IMR-90 (cell line): Measurements from ENCODE around the gene TMEM25. TPM values are rescaled to one million over a fixed set of nuclear protein-coding genes. Genes with fewer than 3 reads are reported as not detected.

ENCODE experiments used
- ATAC-seq: fragments of 200-7000 bp; cut with Tn5 transposase; 2 replicates; pipeline ENCODE4 v1.9.1; 2020; ENCODE audit warnings: low read depth, mild to moderate bottlenecking, moderate library complexity
- BruUV-seq: library from RNA; stranded (reverse); fragments of 400-500 nt; replicated peaks from 2 replicates; lab custom pipeline; 2021; lab: Mats Ljungman, UMichigan
- CTCF ChIA-PET: fragments of 300-600 bp; formaldehyde crosslinking; extraction: SDS; loops from one replicate; lab custom pipeline; 2021; ENCODE audit warnings: antibody characterized with exemption; lab: Yijun Ruan, JAX
- POLR2A ChIA-PET: fragments of 300-600 bp; sonication (Branson Sonifier 250); formaldehyde crosslinking; loops from one replicate; lab custom pipeline; 2022; ENCODE audit warnings: antibody characterized with exemption; ENCODE audit not compliant: unreplicated experiment; lab: Charles Lee
- DNase-seq: peaks from one replicate; pipeline ENCODE4 v3.0.0; 2013
- H2AFZ ChIP-seq: replicated peaks from 2 replicates; pipeline ENCODE3; 2013; ENCODE audit warnings: low read length, mild to moderate bottlenecking; ENCODE audit not compliant: poor library complexity
- H2AK5ac ChIP-seq: 2 replicates; pipeline ENCODE4 v1.6.1; 2013; ENCODE audit warnings: low read depth, low read length, inconsistent platforms
- H2AK9ac ChIP-seq: replicated peaks from 2 replicates; pipeline ENCODE3; 2013; ENCODE audit warnings: mild to moderate bottlenecking, low read depth, low read length, moderate library complexity; ENCODE audit not compliant: poor library complexity
- H2BK120ac ChIP-seq: 2 replicates; pipeline ENCODE4 v1.6.1; 2013; ENCODE audit warnings: low read depth, low read length, inconsistent platforms
- H2BK15ac ChIP-seq: 3 replicates; pipeline ENCODE4 v1.6.1; 2013; ENCODE audit warnings: low read depth, low read length, inconsistent platforms
- H2BK20ac ChIP-seq: 2 replicates; pipeline ENCODE4 v1.6.1; 2013; ENCODE audit warnings: low read depth, mild to moderate bottlenecking, inconsistent platforms, low read length, moderate library complexity
- H2BK5ac ChIP-seq: 2 replicates; pipeline ENCODE4 v1.6.1; 2013; ENCODE audit warnings: mild to moderate bottlenecking, low read depth, low read length, inconsistent platforms; ENCODE audit not compliant: poor library complexity, severe bottlenecking
- H3K14ac ChIP-seq: replicated peaks from 2 replicates; pipeline ENCODE4 v1.6.1; 2013; ENCODE audit warnings: low read depth, low read length, inconsistent platforms
- H3K18ac ChIP-seq: 2 replicates; pipeline ENCODE4 v1.6.1; 2013; ENCODE audit warnings: low read depth, low read length, control low read depth
- H3K23ac ChIP-seq: 2 replicates; pipeline ENCODE4 v1.6.1; 2013; ENCODE audit warnings: low read depth, low read length, inconsistent platforms
- H3K27ac ChIP-seq: 2 replicates; pipeline ENCODE4 v1.5.1; 2013; ENCODE audit warnings: mild to moderate bottlenecking, control low read depth, low read length; ENCODE audit not compliant: insufficient read depth
- H3K27me3 ChIP-seq: 2 replicates; pipeline ENCODE4 v1.6.1; 2013; ENCODE audit warnings: low read length; ENCODE audit not compliant: control insufficient read depth, insufficient read depth
- H3K36me3 ChIP-seq: 2 replicates; pipeline ENCODE4 v1.6.1; 2013; ENCODE audit warnings: low read length, mixed read lengths; ENCODE audit not compliant: control insufficient read depth, insufficient read depth
- H3K4ac ChIP-seq: 2 replicates; pipeline ENCODE4 v1.6.1; 2013; ENCODE audit warnings: low read depth, low read length, inconsistent platforms
- H3K4me1 ChIP-seq: 2 replicates; pipeline ENCODE4 v1.6.1; 2013; ENCODE audit warnings: low read length, mixed read lengths; ENCODE audit not compliant: control insufficient read depth, insufficient read depth
- H3K4me2 ChIP-seq: 2 replicates; pipeline ENCODE4 v1.6.1; 2013; ENCODE audit warnings: low read depth, mild to moderate bottlenecking, control low read depth, low read length, moderate library complexity
- H3K4me3 ChIP-seq: 2 replicates; pipeline ENCODE4 v1.5.1; 2013; ENCODE audit warnings: low read depth, mild to moderate bottlenecking, control low read depth, low read length, moderate library complexity; ENCODE audit not compliant: insufficient read depth
- H3K56ac ChIP-seq: 2 replicates; pipeline ENCODE4 v1.6.1; 2013; ENCODE audit warnings: low read length, inconsistent platforms; ENCODE audit not compliant: insufficient read depth; ENCODE audit errors: extremely low read depth
- H3K79me1 ChIP-seq, 2 experiments: 2 replicates each; pipeline ENCODE4 v1.6.1; 2013; ENCODE audit warnings: low read length in 2 of 2, inconsistent platforms in 1 of 2, low read depth in 1 of 2
- H3K9ac ChIP-seq: 2 replicates; pipeline ENCODE4 v1.6.1; 2013; ENCODE audit warnings: low read depth, low read length, control low read depth
- H3K9me1 ChIP-seq: 2 replicates; pipeline ENCODE4 v1.6.1; 2013; ENCODE audit warnings: low read length, inconsistent platforms; ENCODE audit not compliant: insufficient read depth
- H3K9me3 ChIP-seq: 2 replicates; pipeline ENCODE4 v1.6.1; 2013; ENCODE audit warnings: low read length; ENCODE audit not compliant: control insufficient read depth, insufficient read depth
- H4K20me1 ChIP-seq: 2 replicates; pipeline ENCODE4 v1.6.1; 2013; ENCODE audit warnings: low read length, inconsistent platforms; ENCODE audit not compliant: insufficient read depth
- H4K5ac ChIP-seq: 2 replicates; pipeline ENCODE4 v1.6.1; 2013; ENCODE audit warnings: mild to moderate bottlenecking, low read depth, low read length, control low read depth
- H4K8ac ChIP-seq, 2 experiments: 2 replicates each; pipeline ENCODE4 v1.6.1; 2013; ENCODE audit warnings: low read depth in 2 of 2, low read length in 2 of 2, control low read depth in 1 of 2, inconsistent platforms in 1 of 2
- H4K91ac ChIP-seq: 2 replicates; pipeline ENCODE4 v1.6.1; 2013; ENCODE audit warnings: low read depth, low read length, inconsistent platforms; ENCODE audit not compliant: insufficient read depth
- BHLHE40 ChIP-seq: fragments of 150-350 bp; IDR thresholded peaks from 2 replicates; pipeline ENCODE4 v1.6.1; 2016; ENCODE audit warnings: mild to moderate bottlenecking, low read depth, low read length
- CEBPB ChIP-seq: IDR thresholded peaks from 2 replicates; pipeline ENCODE4 v1.6.1; 2012; ENCODE audit warnings: low read depth, low read length, improper control_type of control experiment
- CHD1 ChIP-seq: IDR thresholded peaks from 2 replicates; pipeline ENCODE4 v1.6.1; 2012; ENCODE audit warnings: low read depth, low read length, improper control_type of control experiment
- FOS ChIP-seq: fragments of 150-350 bp; IDR thresholded peaks from 2 replicates; pipeline ENCODE4 v1.6.1; 2016; ENCODE audit warnings: low read depth, low read length
- MAZ ChIP-seq: IDR thresholded peaks from 2 replicates; pipeline ENCODE4 v1.6.1; 2012; ENCODE audit warnings: low read depth, mild to moderate bottlenecking, low read length, improper control_type of control experiment, moderate library complexity, borderline replicate concordance
- NFE2L2 ChIP-seq: fragments of 150-350 bp; IDR thresholded peaks from 2 replicates; pipeline ENCODE4 v1.6.1; 2016; ENCODE audit warnings: low read depth, mild to moderate bottlenecking, low read length
- POLR2A ChIP-seq: IDR thresholded peaks from 2 replicates; pipeline ENCODE4 v1.6.1; 2012; ENCODE audit warnings: mild to moderate bottlenecking, low read depth, low read length
- RAD21 ChIP-seq: IDR thresholded peaks from 2 replicates; pipeline ENCODE4 v1.6.1; 2012; ENCODE audit warnings: low read length, improper control_type of control experiment
- RFX5 ChIP-seq: IDR thresholded peaks from 2 replicates; pipeline ENCODE4 v1.8.0; 2012; ENCODE audit warnings: low read depth, mild to moderate bottlenecking, low read length, moderate library complexity
- WGBS, 2 experiments: methylation state at CpG; one replicate each; pipeline versions ENCODE4 v1.1.5 to v1.1.7; 2013; ENCODE audit warnings: missing lambda C conversion rate in 2 of 2; ENCODE audit not compliant: insufficient read length in 1 of 2; ENCODE audit errors: extremely low coverage in 2 of 2; 5-methylcytosine and 5-hydroxymethylcytosine counted together
- dilution Hi-C: fragments of 300-500 bp; cut with HindIII; formaldehyde crosslinking; loops from one replicate; pipeline ENCODE4 v1.14.3; 2018; ENCODE audit warnings: low sequenced_read_pairs; ENCODE audit not compliant: unreplicated experiment
- in situ Hi-C: fragments of 300-500 bp; cut with MboI; formaldehyde crosslinking; loops from 3 replicates; pipeline ENCODE4 v1.14.3; 2019; ENCODE audit warnings: low sequenced_read_pairs, inconsistent platforms, mixed read lengths
- intact Hi-C: fragments of 100-400 bp; cut with micrococcal nuclease; formaldehyde crosslinking; loops from 2 replicates; pipeline ENCODE4 v1.10.0; 2022
- polyA plus RNA-seq, 3 experiments: library from polyadenylated mRNA; depleted of rRNA; stranded (reverse); fragments of >200 nt; gene quantifications; 2 replicates each; pipeline ENCODE4 v1.2.3, GENCODE V29; 2012; ENCODE audit warnings: low replicate concordance in 1 of 3
- total RNA-seq: library from RNA; depleted of rRNA; stranded (reverse); fragments of >200 nt; gene quantifications from 2 replicates; pipeline ENCODE4 v1.2.3, GENCODE V29; 2012
- TF ChIP-seq, protein P1 (sequence below): conservative IDR thresholded peaks from 2 replicates; pipeline ENCODE4 v1.5.1; 2012; ENCODE audit warnings: mild to moderate bottlenecking, low read depth, low read length, improper control_type of control experiment

The TMEM25 gene
- total and polyA plus RNA-seq, 2 of the 4 experiments (the other 2 are of a cell fraction): 14.0 to 37.1 TPM

DNA sequence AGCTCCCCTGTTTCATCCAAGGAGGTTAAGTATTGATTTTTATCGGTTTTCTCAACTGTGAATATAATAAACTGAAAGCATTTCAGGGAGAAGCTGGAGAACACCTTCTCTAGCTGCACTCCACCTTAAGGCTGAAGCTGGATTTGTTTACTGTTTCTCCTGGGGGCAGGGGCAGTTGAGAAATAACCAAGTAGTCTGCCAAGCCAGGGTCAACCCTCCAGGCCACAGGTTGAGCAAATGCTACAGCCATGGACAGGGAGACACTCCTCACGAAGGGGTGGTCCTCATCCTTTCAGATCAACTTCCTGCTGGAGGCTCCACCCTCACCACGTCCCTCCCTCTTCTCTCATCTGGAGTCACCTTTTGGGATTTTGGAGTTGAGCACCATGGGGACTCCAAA is 3.9 kb upstream of the TMEM25 start, which contains the start of gene TTC36:
TTC36 (plus strand) TSS at position 366 of the 400 bp plus-strand sequence; CDS start at position 387, 21 bp downstream.
- in situ Hi-C loops: no loop called here
- H3K27me3 ChIP-seq: no peaks in the 10 kb centered on the region
- no peak within 1 kb of the TSS for H3K18ac ChIP-seq
- no peak for ATAC-seq
- no peaks in the 10 kb centered on the region for H3K9me1 ChIP-seq
- no peak within 1 kb of the TSS for H2AK5ac ChIP-seq
- no peak within 1 kb of the TSS for H2BK15ac ChIP-seq
- H4K20me1 ChIP-seq: peaks cover 7% of the 10 kb centered on the region; the same call in 1 of the 2 replicates
- ChIA-PET POLR2A (no interaction called here), CTCF (no interaction called here)
- H3K4me2 ChIP-seq: no peak within 1 kb of the TSS
- H3K9ac ChIP-seq: no peak within 1 kb of the TSS
- H2AFZ ChIP-seq: no peak within 1 kb of the TSS
- no peak within 1 kb of the TSS for H2BK20ac ChIP-seq
- no peak within 1 kb of the TSS for H3K14ac ChIP-seq
- TF ChIP-seq NFE2L2 (no peak), RAD21 (no peak), RFX5 (no peak), BHLHE40 (no peak), POLR2A (no peak), FOS (no peak), CEBPB (no peak), CHD1 (no peak), MAZ (no peak)
- TF ChIP-seq, protein P1, sequence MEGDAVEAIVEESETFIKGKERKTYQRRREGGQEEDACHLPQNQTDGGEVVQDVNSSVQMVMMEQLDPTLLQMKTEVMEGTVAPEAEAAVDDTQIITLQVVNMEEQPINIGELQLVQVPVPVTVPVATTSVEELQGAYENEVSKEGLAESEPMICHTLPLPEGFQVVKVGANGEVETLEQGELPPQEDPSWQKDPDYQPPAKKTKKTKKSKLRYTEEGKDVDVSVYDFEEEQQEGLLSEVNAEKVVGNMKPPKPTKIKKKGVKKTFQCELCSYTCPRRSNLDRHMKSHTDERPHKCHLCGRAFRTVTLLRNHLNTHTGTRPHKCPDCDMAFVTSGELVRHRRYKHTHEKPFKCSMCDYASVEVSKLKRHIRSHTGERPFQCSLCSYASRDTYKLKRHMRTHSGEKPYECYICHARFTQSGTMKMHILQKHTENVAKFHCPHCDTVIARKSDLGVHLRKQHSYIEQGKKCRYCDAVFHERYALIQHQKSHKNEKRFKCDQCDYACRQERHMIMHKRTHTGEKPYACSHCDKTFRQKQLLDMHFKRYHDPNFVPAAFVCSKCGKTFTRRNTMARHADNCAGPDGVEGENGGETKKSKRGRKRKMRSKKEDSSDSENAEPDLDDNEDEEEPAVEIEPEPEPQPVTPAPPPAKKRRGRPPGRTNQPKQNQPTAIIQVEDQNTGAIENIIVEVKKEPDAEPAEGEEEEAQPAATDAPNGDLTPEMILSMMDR: no peak
- peaks cover 0 to 24% of the 10 kb centered on the region in 2 experiments; a peak in 3 of 4 replicates for H3K79me1 ChIP-seq
- no peak within 1 kb of the TSS for H3K4me3 ChIP-seq
- no peaks in the 10 kb centered on the region for H3K9me3 ChIP-seq
- dilution Hi-C loops: no loop called here
- intact Hi-C loops: no loop called here
- WGBS, 2 experiments: no CpG with 5 or more reads among the region's 3 CpGs
- H3K23ac ChIP-seq: no peak within 1 kb of the TSS
- no peak within 1 kb of the TSS for H3K4ac ChIP-seq
- H3K36me3 ChIP-seq: peaks cover 25% of the 10 kb centered on the region
- H2BK120ac ChIP-seq: no peak within 1 kb of the TSS
- H3K4me1 ChIP-seq: peaks cover 2% of the 10 kb centered on the region; the same call in 1 of the 2 replicates
- no peak within 1 kb of the TSS for H4K91ac ChIP-seq
- DNase-seq: no peak
- no peak within 1 kb of the TSS for H2BK5ac ChIP-seq
- no peak within 1 kb of the TSS for H3K56ac ChIP-seq
- H4K8ac ChIP-seq: no peak within 1 kb of the TSS
- H4K5ac ChIP-seq: no peak within 1 kb of the TSS
- no peak within 1 kb of the TSS for H3K27ac ChIP-seq
- peak within 1 kb of the TSS; percentile 33 for H2AK9ac ChIP-seq
- no TSS peak for BruUV-seq
